Measurements from ENCODE around the gene RPF1. TPM values are rescaled to one million over a fixed set of nuclear protein-coding genes. Genes with fewer than 3 reads are reported as not detected.

The RPF1 gene
- total and polyA plus RNA-seq, 4 donors = 13.5 to 16.8 (median 14.8) TPM

GRCh38 chr1:84434081-84434769 is 44.8 kb upstream of the RPF1 start:
- TF ChIP-seq NR2F2 (IDR thresholded peaks at IDR 0.05) (no peak), JUND (IDR thresholded peaks at IDR 0.05) (no peak), FOXA2 (IDR thresholded peaks at IDR 0.05) (no peak), EGR1 (IDR thresholded peaks at IDR 0.05; ENCODE audit: low read depth in 2 of 2) (no peak), SP1 (IDR thresholded peaks at IDR 0.05) (no peak), MAX (IDR thresholded peaks at IDR 0.05) (no peak), HNF4A (conservative IDR thresholded peaks at IDR 0.05) (no peak), GABPA (IDR thresholded peaks at IDR 0.05 in 1 of 2, conservative IDR thresholded peaks at IDR 0.05 in 1 of 2) (no peak), ZBTB33 (IDR thresholded peaks at IDR 0.05) (no peak), FOXA1 (IDR thresholded peaks at IDR 0.05) (no peak), CTCF (IDR thresholded peaks at IDR 0.05; ENCODE audit: low read depth, low read length, missing input control) (no peak), TAF1 (conservative IDR thresholded peaks at IDR 0.05) (no peak), ATF3 (IDR thresholded peaks at IDR 0.05) (no peak), REST (IDR thresholded peaks at IDR 0.05) (no peak), HNF4G (IDR thresholded peaks at IDR 0.05) (no peak), YY1 (IDR thresholded peaks at IDR 0.05) (no peak)
- H3K9ac ChIP-seq (ENCODE audit: low read depth in 1 of 2, low read length in 2 of 2) = no peak overlapping the region
- H3K4me1 ChIP-seq (ENCODE audit: control insufficient read depth in 4 of 4, insufficient read depth in 4 of 4, low read length in 3 of 4) = peaks cover 0 to 15% (median 4%) of the 10 kb centered on the region in 4 donors
- DNase-seq (ENCODE audit: low spot score) = no peak
- H3K36me3 ChIP-seq (ENCODE audit: control insufficient read depth in 4 of 4, insufficient read depth in 3 of 4, low read depth in 1 of 4, low read length in 3 of 4) = no peaks in the 10 kb centered on the region
- no peak overlapping the region for H3K27ac ChIP-seq (ENCODE audit: low read depth in 1 of 2, low read length in 2 of 2)
- WGBS = 79% methylated on average over 6 of the region's 6 CpGs
- H3K9me3 ChIP-seq (ENCODE audit: control insufficient read depth in 4 of 4, low read length in 3 of 4) = no peaks in the 10 kb centered on the region
- H3K27me3 ChIP-seq (ENCODE audit: control insufficient read depth in 4 of 4, insufficient read depth in 4 of 4, low read length in 3 of 4) = no peaks in the 10 kb centered on the region
- no peak overlapping the region for H3K4me3 ChIP-seq (ENCODE audit: low read depth in 1 of 3, low read length in 3 of 3)
